Measurements from ENCODE around the gene UGCG.
"Not testable (repeated sequence)": the region's sequence is repeated elsewhere in the genome, so short reads cannot be mapped to it uniquely, and the experiment has no call there.

Gene UGCG

GRCh38 chr9:111957856-111958631, 61.4 kb downstream of the UGCG start:
- DNase-seq: no peak

GRCh38 chr9:111959468-111960359, 63.1 kb downstream of the UGCG start:
- no peak for DNase-seq

- not testable (repeated sequence) for DNase-seq
These were observed 63.9 kb downstream of the UGCG start for GRCh38 chr9:111960485-111960884.

- no peak for DNase-seq
These were observed 64.4 kb downstream of the UGCG start for GRCh38 chr9:111961009-111961408.

GRCh38 chr9:111961575-111961974, 65.0 kb downstream of the UGCG start:
- DNase-seq: no peak

GRCh38 chr9:111962021-111962420, 65.4 kb downstream of the UGCG start:
- DNase-seq: no peak

GRCh38 chr9:111963995-111964394, 67.4 kb downstream of the UGCG start:
- DNase-seq: no peak

- no peak for DNase-seq
These were observed 69.0 kb downstream of the UGCG start for GRCh38 chr9:111965566-111966019.

GRCh38 chr9:111966124-111966723, 69.6 kb downstream of the UGCG start:
- no peak for DNase-seq

GRCh38 chr9:111966861-111967291, 70.3 kb downstream of the UGCG start:
- DNase-seq: no peak

- DNase-seq: no peak
These were observed 71.0 kb downstream of the UGCG start for GRCh38 chr9:111967621-111968020.

GRCh38 chr9:111969061-111969460, 72.4 kb downstream of the UGCG start:
- no peak for DNase-seq

GRCh38 chr9:111969622-111970021, 73.0 kb downstream of the UGCG start:
- no peak for DNase-seq

- DNase-seq: no peak
These were observed 74.2 kb downstream of the UGCG start for GRCh38 chr9:111970827-111971226.

GRCh38 chr9:111974092-111974681, 77.6 kb downstream of the UGCG start:
- no peak for DNase-seq

GRCh38 chr9:111975709-111976108, 79.1 kb downstream of the UGCG start:
- DNase-seq: no peak

- DNase-seq: no peak
These were observed 82.0 kb downstream of the UGCG start for GRCh38 chr9:111978616-111979015.

GRCh38 chr9:111979561-111979960, 82.9 kb downstream of the UGCG start:
- DNase-seq: no peak

GRCh38 chr9:111980398-111980797, 83.8 kb downstream of the UGCG start:
- DNase-seq: no peak

- no peak for DNase-seq
These were observed 86.9 kb downstream of the UGCG start for GRCh38 chr9:111983484-111983908.

- DNase-seq: no peak
These were observed 87.6 kb downstream of the UGCG start for GRCh38 chr9:111984086-111984802.
